Choroid plexus epithelial cell (primary cell): ENCODE data around the gene GCSAM.

Experiments
- DNase-seq: peaks from one replicate; pipeline ENCODE4 v3.0.0-alpha.2; 2010; ENCODE audit warnings: low read depth
- H3K4me3 ChIP-seq: 2 replicates; pipeline ENCODE4 v1.5.1; 2011; ENCODE audit warnings: low read depth, mild to moderate bottlenecking, control low read depth, low read length, moderate library complexity
- CTCF ChIP-seq: conservative IDR thresholded peaks from 2 replicates; pipeline ENCODE4 v1.5.1; 2011; ENCODE audit warnings: low read depth, mild to moderate bottlenecking, control low read depth, inconsistent platforms, low read length, moderate library complexity

The GCSAM gene

GRCh38 chr3:112132975-112133448 lies at the start of gene GCSAM:
TSS of gene GCSAM (minus strand) at chr3:112133248. CDS start at chr3:112133120, 128 bp downstream.
- TF ChIP-seq CTCF = no peak
- DNase-seq = peak; percentile 17
- H3K4me3 ChIP-seq = no peak within 1 kb of the TSS

GRCh38 chr3:112175646-112176045 lies 42.6 kb upstream of the GCSAM start:
- DNase-seq = no peak
- TF ChIP-seq CTCF = no peak
- H3K4me3 ChIP-seq = no peak overlapping the region

- H3K4me3 ChIP-seq = no peak overlapping the region
- TF ChIP-seq CTCF = no peak
- DNase-seq = no peak
These were observed 42.0 kb upstream of the GCSAM start for GRCh38 chr3:112175037-112175436.

GRCh38 chr3:112171144-112171543 lies 38.1 kb upstream of the GCSAM start:
- DNase-seq = no peak
- TF ChIP-seq CTCF = no peak
- H3K4me3 ChIP-seq = no peak overlapping the region

GRCh38 chr3:112170046-112170445 lies 37.0 kb upstream of the GCSAM start:
- DNase-seq = no peak
- no peak overlapping the region for H3K4me3 ChIP-seq
- no peak for TF ChIP-seq CTCF

- H3K4me3 ChIP-seq = no peak overlapping the region
- no peak for TF ChIP-seq CTCF
- no peak for DNase-seq
These were observed 34.7 kb upstream of the GCSAM start for GRCh38 chr3:112167758-112168157.

- no peak for TF ChIP-seq CTCF
- DNase-seq = no peak
These were observed 16.1 kb upstream of the GCSAM start for GRCh38 chr3:112149136-112149535.

More at GRCh38 chr3:112149136-112149535, 16.1 kb upstream of the GCSAM start:
- no peak overlapping the region for H3K4me3 ChIP-seq
